GM19328 (cell line): ENCODE results near the gene ATXN7.
A peak's percentile ranks its signal among the peaks of the same experiment; 100 is the strongest.

Experiments used
- ATAC-seq: cut with Tn5 transposase; IDR thresholded peaks from one replicate; pipeline ENCODE4 v1.9.1; 2021; ENCODE audit warnings: mild to moderate bottlenecking, moderate library complexity; ENCODE audit not compliant: unreplicated experiment

The ATXN7 gene, protein sequence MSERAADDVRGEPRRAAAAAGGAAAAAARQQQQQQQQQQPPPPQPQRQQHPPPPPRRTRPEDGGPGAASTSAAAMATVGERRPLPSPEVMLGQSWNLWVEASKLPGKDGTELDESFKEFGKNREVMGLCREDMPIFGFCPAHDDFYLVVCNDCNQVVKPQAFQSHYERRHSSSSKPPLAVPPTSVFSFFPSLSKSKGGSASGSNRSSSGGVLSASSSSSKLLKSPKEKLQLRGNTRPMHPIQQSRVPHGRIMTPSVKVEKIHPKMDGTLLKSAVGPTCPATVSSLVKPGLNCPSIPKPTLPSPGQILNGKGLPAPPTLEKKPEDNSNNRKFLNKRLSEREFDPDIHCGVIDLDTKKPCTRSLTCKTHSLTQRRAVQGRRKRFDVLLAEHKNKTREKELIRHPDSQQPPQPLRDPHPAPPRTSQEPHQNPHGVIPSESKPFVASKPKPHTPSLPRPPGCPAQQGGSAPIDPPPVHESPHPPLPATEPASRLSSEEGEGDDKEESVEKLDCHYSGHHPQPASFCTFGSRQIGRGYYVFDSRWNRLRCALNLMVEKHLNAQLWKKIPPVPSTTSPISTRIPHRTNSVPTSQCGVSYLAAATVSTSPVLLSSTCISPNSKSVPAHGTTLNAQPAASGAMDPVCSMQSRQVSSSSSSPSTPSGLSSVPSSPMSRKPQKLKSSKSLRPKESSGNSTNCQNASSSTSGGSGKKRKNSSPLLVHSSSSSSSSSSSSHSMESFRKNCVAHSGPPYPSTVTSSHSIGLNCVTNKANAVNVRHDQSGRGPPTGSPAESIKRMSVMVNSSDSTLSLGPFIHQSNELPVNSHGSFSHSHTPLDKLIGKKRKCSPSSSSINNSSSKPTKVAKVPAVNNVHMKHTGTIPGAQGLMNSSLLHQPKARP

GRCh38 chr3:63863150-63864007 lies at the start of gene ATXN7, which contains the start of gene THOC7:
Gene ATXN7, plus strand, starts transcription at chr3:63863867. Its CDS starts 48,732 bp downstream, at chr3:63912599.
Gene THOC7, minus strand, starts transcription at chr3:63863805. Its CDS starts 15 bp downstream, at chr3:63863790.
- peak; percentile 71 for ATAC-seq

DNA sequence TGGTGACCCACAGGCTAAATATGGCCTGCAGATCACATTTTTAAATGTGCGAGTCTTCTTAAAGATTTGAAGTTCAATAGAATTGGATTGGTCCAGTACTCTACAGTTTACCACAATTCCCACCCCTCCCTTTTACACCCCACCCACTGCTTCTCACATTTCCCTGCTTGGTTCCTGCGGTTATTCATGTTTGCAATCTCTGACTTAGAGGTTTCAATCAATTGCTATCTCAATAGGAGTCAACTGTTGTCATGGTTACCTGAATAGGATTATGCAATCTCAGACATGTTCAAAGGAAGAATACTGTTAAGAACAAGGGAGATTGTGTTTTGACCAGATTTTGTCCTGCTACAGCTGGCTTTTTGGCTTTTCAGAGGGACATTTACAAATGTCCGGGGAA lies 49.4 kb upstream of the ATXN7 start:
- no peak for ATAC-seq

GRCh38 chr3:63817225-63817624 lies 46.4 kb upstream of the ATXN7 start:
- no peak for ATAC-seq

GRCh38 chr3:63818282-63819150 lies 45.2 kb upstream of the ATXN7 start:
- no peak for ATAC-seq

GRCh38 chr3:63819151-63819398 lies 44.6 kb upstream of the ATXN7 start, which contains the start of gene C3orf49:
Gene C3orf49, plus strand, starts transcription at chr3:63819299. Its CDS starts 173 bp downstream, at chr3:63819472.
- no peak for ATAC-seq

GRCh38 chr3:63824309-63824708 lies 39.4 kb upstream of the ATXN7 start:
- no peak for ATAC-seq

- ATAC-seq: no peak
Observed at GRCh38 chr3:63830526-63830925, 33.1 kb upstream of the ATXN7 start.

- no peak for ATAC-seq
Observed at GRCh38 chr3:63832395-63832794, 31.3 kb upstream of the ATXN7 start.

GRCh38 chr3:63841704-63842103 lies 22.0 kb upstream of the ATXN7 start:
- ATAC-seq: no peak

GRCh38 chr3:63842127-63842526 lies 21.5 kb upstream of the ATXN7 start:
- ATAC-seq: no peak

DNA sequence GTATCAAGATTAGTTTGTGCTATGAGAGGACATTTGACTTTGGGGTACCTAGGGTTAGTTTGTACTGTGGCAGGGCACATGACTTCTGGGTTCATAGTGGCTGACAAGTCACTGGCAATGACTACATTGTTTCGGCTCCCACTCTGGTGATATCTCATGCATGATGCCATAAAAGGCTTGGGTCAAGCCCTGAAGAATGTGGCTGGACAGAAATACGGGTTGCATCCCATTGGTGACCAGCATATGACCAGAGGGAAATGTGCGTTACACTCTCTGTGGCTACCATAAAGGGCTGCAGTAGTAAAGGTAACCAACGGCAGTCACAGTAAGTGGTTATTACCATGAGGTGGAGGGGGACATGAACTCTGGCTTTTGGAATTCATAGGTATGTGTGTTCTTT lies 18.5 kb upstream of the ATXN7 start:
- ATAC-seq: no peak

- ATAC-seq: no peak
Observed at GRCh38 chr3:63847718-63848450, 15.8 kb upstream of the ATXN7 start.

DNA sequence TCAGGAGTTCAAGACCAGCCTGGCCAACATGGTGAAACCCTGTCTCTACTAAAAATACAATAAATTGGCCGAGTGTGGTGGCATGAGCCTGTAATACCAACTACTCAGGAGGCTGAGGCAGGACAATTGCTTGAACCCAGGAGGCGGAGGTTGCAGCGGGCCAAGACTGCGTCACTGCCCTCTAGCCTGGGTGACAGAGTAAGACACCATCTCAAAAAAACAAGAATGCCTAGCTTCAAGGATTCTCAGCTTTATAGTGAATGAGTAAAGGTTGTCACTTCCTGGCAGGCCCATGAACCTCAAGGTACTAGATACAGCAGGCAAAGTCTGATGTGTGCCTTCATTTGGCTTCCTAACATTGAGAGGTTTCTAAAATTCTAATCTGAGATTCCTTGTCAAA lies 14.5 kb upstream of the ATXN7 start:
- ATAC-seq: no peak

DNA sequence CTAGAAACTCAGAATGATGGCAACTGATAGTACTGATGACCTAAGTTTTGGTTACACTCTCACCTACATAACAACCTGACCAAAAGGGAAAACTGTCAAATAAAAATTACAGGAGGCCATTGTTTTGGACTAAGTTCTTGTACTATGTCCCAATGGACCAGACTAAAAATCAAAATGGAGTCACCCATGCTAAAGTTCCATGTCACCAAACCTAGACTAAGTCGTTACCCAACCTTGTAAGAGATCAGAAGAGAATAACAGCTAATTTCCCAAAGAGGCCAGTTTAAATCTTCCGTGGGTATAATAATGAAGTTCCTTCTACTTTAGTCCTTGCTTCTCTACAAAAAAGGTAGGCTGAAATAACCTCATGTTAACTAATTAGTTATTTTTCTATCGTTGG lies 12.4 kb upstream of the ATXN7 start:
- ATAC-seq: no peak

GRCh38 chr3:63853106-63853505 lies 10.6 kb upstream of the ATXN7 start:
- ATAC-seq: no peak

GRCh38 chr3:63855333-63855940 lies 8.2 kb upstream of the ATXN7 start:
- no peak for ATAC-seq

DNA sequence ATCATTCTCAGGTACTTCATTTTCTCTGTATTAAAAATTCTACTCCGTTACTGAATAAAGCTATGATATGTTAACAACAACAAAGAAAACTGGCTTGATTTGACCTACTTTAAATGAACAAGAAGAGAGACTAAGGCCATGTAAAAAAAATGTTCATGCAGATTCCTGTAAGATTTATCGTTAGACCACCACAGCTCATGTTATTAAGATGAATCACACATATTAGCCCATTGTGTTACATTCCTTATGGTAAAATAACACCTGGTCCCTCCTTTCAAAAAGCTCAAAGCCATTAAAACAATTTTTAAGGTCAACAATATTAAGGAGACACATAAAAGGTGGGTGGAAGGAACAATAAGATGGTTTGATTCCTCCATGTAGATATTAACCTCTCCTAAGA lies 6.4 kb upstream of the ATXN7 start:
- ATAC-seq: no peak

- ATAC-seq: no peak
Observed at GRCh38 chr3:63860776-63861175, 2.9 kb upstream of the ATXN7 start.

DNA sequence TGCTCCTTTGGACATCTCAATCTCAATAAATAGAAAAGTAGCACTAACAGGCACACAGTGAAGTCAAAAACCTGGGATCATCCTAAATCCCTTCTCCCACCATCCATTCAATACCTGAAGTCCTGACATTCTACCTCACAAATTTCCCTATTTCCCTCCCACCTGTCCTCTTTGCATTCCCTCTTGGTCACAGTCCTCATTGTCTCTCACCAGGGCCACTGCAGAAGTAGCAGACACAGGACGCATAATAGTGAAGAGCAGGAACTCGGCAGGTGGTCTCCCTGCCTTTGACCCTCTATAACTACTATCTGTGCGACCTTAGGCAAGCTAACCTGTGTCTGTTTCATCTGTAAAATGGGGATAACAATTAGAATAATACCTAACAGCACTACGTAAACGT lies 2.4 kb upstream of the ATXN7 start:
- ATAC-seq: no peak
